Mesenchymal stem cell (in vitro differentiated cells and primary cell): ENCODE measurements around the gene SKIDA1.
A peak's percentile ranks its signal among the peaks of the same experiment; 100 is the strongest.

Source experiments
- DNase-seq: peaks from one replicate; pipeline ENCODE4 v3.0.0-alpha.2; 2013
- H2AFZ ChIP-seq: one replicate; pipeline ENCODE4 v1.6.1; 2013; ENCODE audit warnings: low read depth, mild to moderate bottlenecking, control low read depth, inconsistent platforms, low read length, moderate library complexity
- H2AK5ac ChIP-seq: 2 replicates; pipeline ENCODE4 v1.6.1; 2013; ENCODE audit warnings: low read length, moderate library complexity, mild to moderate bottlenecking, inconsistent platforms; ENCODE audit not compliant: severe bottlenecking
- H2BK120ac ChIP-seq: one replicate; pipeline ENCODE4 v1.6.1; 2013; ENCODE audit warnings: low read depth, mild to moderate bottlenecking, inconsistent platforms, low read length, moderate library complexity
- H2BK12ac ChIP-seq, 2 experiments: one replicate each; pipeline ENCODE4 v1.6.1; 2013; ENCODE audit warnings: inconsistent platforms in 2 of 2, low read length in 2 of 2, mild to moderate bottlenecking in 2 of 2, moderate library complexity in 2 of 2, control low read depth in 1 of 2
- H2BK15ac ChIP-seq: one replicate; pipeline ENCODE4 v1.6.1; 2013; ENCODE audit warnings: mild to moderate bottlenecking, low read depth, inconsistent platforms; ENCODE audit not compliant: poor library complexity, severe bottlenecking
- H2BK5ac ChIP-seq: 2 replicates; pipeline ENCODE4 v1.6.1; 2013; ENCODE audit warnings: low read depth, mild to moderate bottlenecking, low read length, control low read depth, inconsistent platforms; ENCODE audit not compliant: poor library complexity, severe bottlenecking
- H3K14ac ChIP-seq, 2 experiments: one replicate each; pipeline ENCODE4 v1.6.1; 2013; ENCODE audit warnings: inconsistent platforms in 2 of 2, low read length in 2 of 2, control low read depth in 1 of 2, mild to moderate bottlenecking in 1 of 2, moderate library complexity in 1 of 2
- H3K18ac ChIP-seq, 2 experiments: one replicate each; pipeline ENCODE4 v1.6.1; 2013; ENCODE audit warnings: inconsistent platforms in 2 of 2, low read length in 2 of 2, control low read depth in 1 of 2, low read depth in 1 of 2, mild to moderate bottlenecking in 1 of 2
- H3K23ac ChIP-seq, 2 experiments: one replicate each; pipeline ENCODE4 v1.6.1; 2013; ENCODE audit warnings: inconsistent platforms in 2 of 2, low read length in 2 of 2, mild to moderate bottlenecking in 2 of 2, moderate library complexity in 2 of 2, control low read depth in 1 of 2
- H3K27ac ChIP-seq: 2 replicates; pipeline ENCODE4 v1.5.1; 2013; ENCODE audit warnings: mild to moderate bottlenecking, moderate library complexity, low read length, control low read depth, inconsistent platforms; ENCODE audit not compliant: poor library complexity, severe bottlenecking
- H3K27me3 ChIP-seq, 2 experiments: 2 replicates each; pipeline versions ENCODE4 v1.6.1 to v1.7.0; 2013; ENCODE audit warnings: low read length in 2 of 2, mild to moderate bottlenecking in 2 of 2, moderate library complexity in 2 of 2, control low read depth in 1 of 2, inconsistent platforms in 1 of 2; ENCODE audit not compliant: control insufficient read depth in 1 of 2, insufficient read depth in 1 of 2
- H3K36me3 ChIP-seq, 2 experiments: 2 replicates each; pipeline versions ENCODE4 v1.6.1 to v1.7.0; 2013; ENCODE audit warnings: low read length in 2 of 2, control low read depth in 1 of 2, inconsistent platforms in 1 of 2, low read depth in 1 of 2, mild to moderate bottlenecking in 1 of 2; ENCODE audit not compliant: insufficient read depth in 2 of 2, control insufficient read depth in 1 of 2
- H3K4ac ChIP-seq, 2 experiments: one replicate each; pipeline ENCODE4 v1.6.1; 2013; ENCODE audit warnings: inconsistent platforms in 2 of 2, low read length in 2 of 2, mild to moderate bottlenecking in 2 of 2, moderate library complexity in 2 of 2, control low read depth in 1 of 2, low read depth in 1 of 2
- H3K4me1 ChIP-seq: 2 replicates; pipeline ENCODE4 v1.6.1; 2013; ENCODE audit warnings: low read depth, low read length, control low read depth; ENCODE audit not compliant: control insufficient read depth, insufficient read depth
- H3K4me2 ChIP-seq: 2 replicates; pipeline ENCODE4 v1.6.1; 2013; ENCODE audit warnings: low read length, mild to moderate bottlenecking, inconsistent platforms; ENCODE audit not compliant: poor library complexity, severe bottlenecking
- H3K4me3 ChIP-seq, 2 experiments: 2 replicates each; pipeline versions ENCODE4 v1.5.1 to v1.7.0; 2013; ENCODE audit warnings: low read length in 2 of 2, mild to moderate bottlenecking in 2 of 2, control low read depth in 1 of 2, low read depth in 1 of 2; ENCODE audit not compliant: insufficient read depth in 1 of 2
- H3K79me1 ChIP-seq: replicated peaks from 2 replicates; pipeline ENCODE4 v1.6.1; 2013; ENCODE audit warnings: mild to moderate bottlenecking, control low read depth, low read length, inconsistent platforms; ENCODE audit not compliant: poor library complexity, severe bottlenecking
- H3K9ac ChIP-seq: 2 replicates; pipeline ENCODE4 v1.7.0; 2013; ENCODE audit warnings: mild to moderate bottlenecking, low read length, moderate library complexity
- H3K9me3 ChIP-seq: 2 replicates; pipeline ENCODE4 v1.7.0; 2013; ENCODE audit warnings: mild to moderate bottlenecking, low read length; ENCODE audit not compliant: control insufficient read depth
- H4K8ac ChIP-seq: one replicate; pipeline ENCODE4 v1.6.1; 2013; ENCODE audit warnings: inconsistent platforms, mild to moderate bottlenecking, low read length, moderate library complexity
- H4K91ac ChIP-seq: one replicate; pipeline ENCODE4 v1.6.1; 2013; ENCODE audit warnings: mild to moderate bottlenecking, low read length, inconsistent platforms
- WGBS: methylation state at CpG from one replicate; pipeline ENCODE4 v1.1.7; 2013; ENCODE audit warnings: mixed read lengths; 5-methylcytosine and 5-hydroxymethylcytosine counted together

SKIDA1 gene

GRCh38 chr10:21497177-21497807, 28.2 kb downstream of the SKIDA1 start:
- peak overlapping the region in 1 of 2 experiments; percentile 89 for H3K23ac ChIP-seq
- peak overlapping the region; percentile 63 to 90 for H3K4me3 ChIP-seq
- peak overlapping the region in 1 of 2 experiments; percentile 29 for H3K14ac ChIP-seq
- peak overlapping the region; percentile 86 to 89 for H3K18ac ChIP-seq
- H3K9ac ChIP-seq = peak overlapping the region; percentile 84
- WGBS = under 1% methylated on average over 36 of the region's 37 CpGs
- DNase-seq = peak; percentile 84
- no peaks in the 10 kb centered on the region for H3K36me3 ChIP-seq
- H3K27ac ChIP-seq = no peak overlapping the region
- peak overlapping the region; percentile 100 for H3K4me2 ChIP-seq
- H2BK120ac ChIP-seq = peak overlapping the region; percentile 69
- H3K79me1 ChIP-seq = peaks cover 4% of the 10 kb centered on the region
- H3K4ac ChIP-seq = peak overlapping the region; percentile 61 to 89
- H2BK5ac ChIP-seq = no peak overlapping the region
- H2AFZ ChIP-seq = no peak overlapping the region
- H4K8ac ChIP-seq = peak overlapping the region; percentile 78
- peak overlapping the region; percentile 15 for H4K91ac ChIP-seq
- no peak overlapping the region for H2BK15ac ChIP-seq
- H2BK12ac ChIP-seq = peak overlapping the region in 1 of 2 experiments; percentile 81
- no peaks in the 10 kb centered on the region for H3K9me3 ChIP-seq
- peaks cover 23% of the 10 kb centered on the region for H3K4me1 ChIP-seq
- H3K27me3 ChIP-seq = no peaks in the 10 kb centered on the region
- no peak overlapping the region for H2AK5ac ChIP-seq

GRCh38 chr10:21496343-21497176, 28.9 kb downstream of the SKIDA1 start:
- 0% methylated on average over 53 of the region's 72 CpGs for WGBS
- Histone ChIP-seq H3K36me3 (no peaks in the 10 kb centered on the region), H2BK120ac (peak overlapping the region; percentile 93)

GRCh38 chr10:21495752-21496342, 29.6 kb downstream of the SKIDA1 start:
- H3K18ac ChIP-seq = peak overlapping the region; percentile 89 to 91
- peak overlapping the region; percentile 84 for H3K9ac ChIP-seq
- peak overlapping the region; percentile 41 for H3K27ac ChIP-seq
- H4K91ac ChIP-seq = peak overlapping the region; percentile 91
- 1% methylated on average over 27 of the region's 58 CpGs for WGBS
- peak overlapping the region; percentile 63 to 90 for H3K4me3 ChIP-seq
- no peaks in the 10 kb centered on the region for H3K9me3 ChIP-seq
- H4K8ac ChIP-seq = peak overlapping the region; percentile 59
- H3K23ac ChIP-seq = peak overlapping the region in 1 of 2 experiments; percentile 94
- H2BK5ac ChIP-seq = peak overlapping the region; percentile 68
- H2AFZ ChIP-seq = peak overlapping the region; percentile 66
- H3K4ac ChIP-seq = peak overlapping the region in 1 of 2 experiments; percentile 19
- peak overlapping the region in 1 of 2 experiments; percentile 90 for H3K14ac ChIP-seq
- H2BK120ac ChIP-seq = peak overlapping the region; percentile 93
- H3K79me1 ChIP-seq = peaks cover 4% of the 10 kb centered on the region
- H3K27me3 ChIP-seq = no peaks in the 10 kb centered on the region
- peaks cover 23% of the 10 kb centered on the region for H3K4me1 ChIP-seq
- H2AK5ac ChIP-seq = no peak overlapping the region
- no peaks in the 10 kb centered on the region for H3K36me3 ChIP-seq
- no peak overlapping the region for H2BK15ac ChIP-seq
- H3K4me2 ChIP-seq = peak overlapping the region; percentile 100
- H2BK12ac ChIP-seq = peak overlapping the region; percentile 69 to 97
- peak; percentile 86 for DNase-seq

More at GRCh38 chr10:21496343-21497176, 28.9 kb downstream of the SKIDA1 start:
- Histone ChIP-seq H3K27me3 (no peaks in the 10 kb centered on the region), H2BK15ac (peak overlapping the region; percentile 78), H4K8ac (peak overlapping the region; percentile 78), H4K91ac (peak overlapping the region; percentile 90), H2BK5ac (no peak overlapping the region), H2AFZ (no peak overlapping the region), H3K4me2 (peak overlapping the region; percentile 100), H3K18ac (peak overlapping the region; percentile 86 to 89), H3K4ac (peak overlapping the region; percentile 61 to 89), H3K79me1 (peaks cover 4% of the 10 kb centered on the region), H2AK5ac (no peak overlapping the region), H3K4me1 (peaks cover 23% of the 10 kb centered on the region), H3K27ac (no peak overlapping the region), H3K9me3 (no peaks in the 10 kb centered on the region), H2BK12ac (peak overlapping the region; percentile 59 to 81), H3K9ac (peak overlapping the region; percentile 84), H3K4me3 (peak overlapping the region; percentile 63 to 90), H3K23ac (peak overlapping the region in 1 of 2 experiments; percentile 89), H3K14ac (peak overlapping the region in 1 of 2 experiments; percentile 85)
- peak; percentile 73 for DNase-seq
